Upper lobe of right lung (tissue), 1 donor: Measurements from ENCODE around the gene ETNPPL. TPM values are rescaled to one million over a fixed set of nuclear protein-coding genes. Genes with fewer than 3 reads are reported as not detected.

Source experiments
- ATAC-seq: fragments of 200-7000 bp; cut with Tn5 transposase; one replicate; pipeline ENCODE4 v1.9.1; 2020; ENCODE audit warnings: mild to moderate bottlenecking, moderate library complexity
- DNase-seq: peaks from one replicate; pipeline ENCODE4 v3.0.0-alpha.2; 2020
- H3K27ac ChIP-seq: fragments of 200-600 bp; one replicate; pipeline ENCODE4 v1.8.0; 2022
- H3K27me3 ChIP-seq: fragments of 200-600 bp; one replicate; pipeline ENCODE4 v1.8.0; 2022; ENCODE audit warnings: mild to moderate bottlenecking
- H3K36me3 ChIP-seq: fragments of 200-600 bp; one replicate; pipeline ENCODE4 v1.8.0; 2022
- H3K4me1 ChIP-seq: fragments of 200-600 bp; one replicate; pipeline ENCODE4 v1.8.0; 2022
- H3K4me3 ChIP-seq: fragments of 200-600 bp; one replicate; pipeline ENCODE4 v1.8.0; 2022; ENCODE audit warnings: mild to moderate bottlenecking
- H3K9me3 ChIP-seq: fragments of 200-600 bp; one replicate; pipeline ENCODE4 v1.8.0; 2022
- intact Hi-C: fragments of 100-400 bp; cut with DNase I; formaldehyde crosslinking; loops from one replicate; pipeline ENCODE4 v1.11.0; 2022
- total RNA-seq: library from RNA; stranded (reverse); fragmentation: NEBNext Ultra II Directional; extraction: Animal tissue kit (Norgen Biotek cat#: 25700); gene quantifications from one replicate; pipeline ENCODE4 v1.2.1, GENCODE V29; 2021
- TF ChIP-seq, protein P1 (sequence below): fragments of 200-600 bp; IDR thresholded peaks from one replicate; pipeline ENCODE4 v1.8.0; 2022; ENCODE audit warnings: antibody characterized with exemption
- donor health status: DM: no; HTN: yes; CAD: no; lungs with severe emphysema.

ETNPPL gene
- total RNA-seq, 1 donor from 2014 or later, result not detected

DNA sequence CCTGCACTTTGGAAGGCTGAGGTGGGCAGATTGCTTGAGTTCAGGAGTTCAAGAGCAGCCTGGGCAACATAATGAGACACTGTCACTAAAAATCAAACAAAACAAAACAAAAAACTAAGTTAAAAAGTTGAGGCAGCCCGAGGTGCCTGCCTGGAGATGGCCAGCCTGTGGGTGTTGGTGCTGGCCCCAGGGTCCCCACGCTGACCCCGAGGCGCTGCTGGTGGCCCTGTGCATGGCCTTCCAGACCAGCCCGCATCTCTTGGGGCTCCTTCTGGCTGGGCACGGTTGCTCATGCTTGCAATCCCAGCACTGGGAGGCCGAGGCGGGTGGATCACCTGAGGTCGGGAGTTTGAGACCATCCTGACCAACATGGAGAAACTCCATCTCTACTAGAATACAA is 4.4 kb downstream of the ETNPPL start:
- TF ChIP-seq, protein P1, sequence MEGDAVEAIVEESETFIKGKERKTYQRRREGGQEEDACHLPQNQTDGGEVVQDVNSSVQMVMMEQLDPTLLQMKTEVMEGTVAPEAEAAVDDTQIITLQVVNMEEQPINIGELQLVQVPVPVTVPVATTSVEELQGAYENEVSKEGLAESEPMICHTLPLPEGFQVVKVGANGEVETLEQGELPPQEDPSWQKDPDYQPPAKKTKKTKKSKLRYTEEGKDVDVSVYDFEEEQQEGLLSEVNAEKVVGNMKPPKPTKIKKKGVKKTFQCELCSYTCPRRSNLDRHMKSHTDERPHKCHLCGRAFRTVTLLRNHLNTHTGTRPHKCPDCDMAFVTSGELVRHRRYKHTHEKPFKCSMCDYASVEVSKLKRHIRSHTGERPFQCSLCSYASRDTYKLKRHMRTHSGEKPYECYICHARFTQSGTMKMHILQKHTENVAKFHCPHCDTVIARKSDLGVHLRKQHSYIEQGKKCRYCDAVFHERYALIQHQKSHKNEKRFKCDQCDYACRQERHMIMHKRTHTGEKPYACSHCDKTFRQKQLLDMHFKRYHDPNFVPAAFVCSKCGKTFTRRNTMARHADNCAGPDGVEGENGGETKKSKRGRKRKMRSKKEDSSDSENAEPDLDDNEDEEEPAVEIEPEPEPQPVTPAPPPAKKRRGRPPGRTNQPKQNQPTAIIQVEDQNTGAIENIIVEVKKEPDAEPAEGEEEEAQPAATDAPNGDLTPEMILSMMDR, result no peak
- no peak overlapping the region for H3K27ac ChIP-seq
- intact Hi-C loops, result no loop called here
- H3K4me1 ChIP-seq, result peaks cover 4% of the 10 kb centered on the region
- no peak overlapping the region for H3K4me3 ChIP-seq
- no peak for ATAC-seq
- no peaks in the 10 kb centered on the region for H3K36me3 ChIP-seq
- H3K27me3 ChIP-seq, result peaks cover 24% of the 10 kb centered on the region
- DNase-seq, result no peak
- no peaks in the 10 kb centered on the region for H3K9me3 ChIP-seq

DNA sequence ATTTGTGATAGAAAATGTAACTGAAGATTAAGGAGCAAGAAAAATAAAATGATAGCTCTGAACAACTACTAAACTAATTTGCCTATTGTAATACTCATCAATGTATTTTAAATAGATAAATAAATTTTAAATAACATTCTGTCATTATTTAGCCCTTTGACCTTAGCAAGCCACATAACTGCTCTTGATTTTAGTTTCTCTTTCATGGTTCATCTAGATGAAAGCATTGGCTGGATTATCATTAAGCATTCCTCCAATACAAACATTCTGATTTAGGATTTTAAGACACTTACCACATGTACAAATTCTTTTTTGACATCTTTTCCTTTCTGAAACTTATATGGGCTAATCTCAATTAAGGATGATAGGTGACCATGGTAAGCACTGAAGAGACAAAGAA is 8.5 kb downstream of the ETNPPL start:
- H3K4me1 ChIP-seq, result no peaks in the 10 kb centered on the region
- TF ChIP-seq, protein P1, result no peak
- H3K36me3 ChIP-seq, result no peaks in the 10 kb centered on the region
- no peak overlapping the region for H3K27ac ChIP-seq
- DNase-seq (no peak), ATAC-seq (no peak)
- H3K9me3 ChIP-seq, result no peaks in the 10 kb centered on the region
- no peaks in the 10 kb centered on the region for H3K27me3 ChIP-seq
- intact Hi-C loops, result no loop called here
- H3K4me3 ChIP-seq, result no peak overlapping the region

DNA sequence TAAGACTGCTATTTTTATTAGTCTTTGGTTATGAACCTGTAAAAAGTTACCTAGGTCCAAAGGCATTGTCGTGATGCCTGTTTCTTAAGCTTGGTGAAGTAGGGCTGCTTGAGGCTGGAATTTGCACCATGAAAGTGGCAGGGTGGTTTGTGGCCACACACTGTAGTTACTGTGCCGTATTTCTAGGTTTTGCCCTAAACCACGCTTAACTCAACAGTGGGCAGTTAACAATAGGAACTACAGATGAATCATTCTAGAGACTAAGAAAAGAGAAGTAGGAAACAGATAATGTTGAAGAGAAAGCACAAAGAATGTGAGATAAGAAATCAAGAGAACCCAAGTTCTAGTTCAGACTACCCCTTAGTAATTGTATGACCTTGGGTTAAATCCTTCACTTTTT is 11.5 kb downstream of the ETNPPL start:
- H3K4me1 ChIP-seq, result no peaks in the 10 kb centered on the region
- H3K27ac ChIP-seq, result no peak overlapping the region
- no peak overlapping the region for H3K4me3 ChIP-seq
- no peak for ATAC-seq
- H3K27me3 ChIP-seq, result no peaks in the 10 kb centered on the region
- intact Hi-C loops, result no loop called here
- no peaks in the 10 kb centered on the region for H3K36me3 ChIP-seq
- DNase-seq, result no peak
- no peaks in the 10 kb centered on the region for H3K9me3 ChIP-seq
- TF ChIP-seq, protein P1, result no peak

- no peak for ATAC-seq
- H3K36me3 ChIP-seq, result no peaks in the 10 kb centered on the region
Observed at GRCh38 chr4:108749119-108749518, 13.7 kb downstream of the ETNPPL start.

DNA sequence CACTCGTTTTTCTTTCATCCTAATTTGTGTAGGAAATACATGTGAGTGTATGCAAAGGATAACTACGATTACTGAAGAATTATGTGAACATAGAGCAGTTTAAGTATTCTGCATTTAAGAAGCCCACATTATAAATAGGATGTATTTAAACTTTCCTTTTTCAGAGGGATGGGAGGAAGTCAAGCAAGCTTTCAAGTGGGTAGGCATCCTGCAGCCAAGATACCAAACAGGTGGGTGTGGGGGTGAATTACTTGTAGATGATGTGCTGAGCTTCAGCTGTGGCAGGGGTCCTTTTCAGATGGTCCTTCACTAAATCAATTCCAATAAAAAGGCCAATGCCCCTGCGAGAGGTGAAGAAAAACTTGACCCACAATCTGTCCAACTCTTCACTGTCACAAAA is 16.3 kb downstream of the ETNPPL start:
- intact Hi-C loops, result no loop called here
- Histone ChIP-seq H3K27me3 (no peaks in the 10 kb centered on the region), H3K9me3 (no peaks in the 10 kb centered on the region), H3K27ac (no peak overlapping the region), H3K36me3 (no peaks in the 10 kb centered on the region), H3K4me3 (no peak overlapping the region), H3K4me1 (no peaks in the 10 kb centered on the region)
- ATAC-seq, result no peak
- TF ChIP-seq, protein P1, result no peak
- no peak for DNase-seq

More at GRCh38 chr4:108749119-108749518, 13.7 kb downstream of the ETNPPL start:
- intact Hi-C loops, result no loop called here
- Histone ChIP-seq H3K4me3 (no peak overlapping the region), H3K4me1 (no peaks in the 10 kb centered on the region), H3K9me3 (no peaks in the 10 kb centered on the region), H3K27ac (no peak overlapping the region), H3K27me3 (no peaks in the 10 kb centered on the region)
- no peak for DNase-seq
- TF ChIP-seq, protein P1, result no peak

DNA sequence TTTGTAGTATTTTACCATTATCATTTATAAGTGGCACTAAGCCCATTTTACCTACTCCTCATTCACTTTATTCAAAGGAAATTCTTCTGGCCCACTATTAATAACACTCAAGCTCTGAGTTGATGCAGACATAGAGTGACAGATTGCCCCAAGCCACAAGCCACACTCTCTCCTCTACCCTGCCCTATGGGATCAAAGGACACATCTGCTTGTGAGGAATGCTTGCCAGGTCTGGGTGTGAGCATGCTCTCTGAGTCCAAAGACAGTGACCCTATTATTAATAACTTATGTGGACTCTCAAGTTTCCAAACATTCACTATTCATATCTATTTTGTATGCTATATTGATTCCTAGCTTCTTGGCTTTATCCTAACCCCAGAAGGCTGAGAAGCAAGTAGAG is 18.5 kb downstream of the ETNPPL start:
- intact Hi-C loops, result no loop called here

More for the DNA sequence above, 18.5 kb downstream of the ETNPPL start:
- Histone ChIP-seq H3K4me1 (no peaks in the 10 kb centered on the region), H3K36me3 (no peaks in the 10 kb centered on the region), H3K9me3 (no peaks in the 10 kb centered on the region), H3K27ac (no peak overlapping the region), H3K4me3 (no peak overlapping the region), H3K27me3 (no peaks in the 10 kb centered on the region)
- DNase-seq (no peak), ATAC-seq (no peak)
- TF ChIP-seq, protein P1, result no peak
